Epithelial cell of proximal tubule (primary cell): ENCODE measurements around the gene ARL14. TPM values are rescaled to one million over a fixed set of nuclear protein-coding genes. Genes with fewer than 3 reads are reported as not detected.

ENCODE experiments used
- DNase-seq: peaks from one replicate; pipeline ENCODE4 v3.0.0-alpha.2; 2011; ENCODE audit warnings: low read depth
- H3K4me3 ChIP-seq: 2 replicates; pipeline ENCODE4 v1.5.1; 2011; ENCODE audit warnings: low read depth, mild to moderate bottlenecking, low read length
- CTCF ChIP-seq: conservative IDR thresholded peaks from 2 replicates; pipeline ENCODE4 v1.5.1; 2012; ENCODE audit warnings: low read depth, mild to moderate bottlenecking, low read length
- total RNA-seq: library from RNA; depleted of rRNA; stranded (reverse); fragments of >200 nt; gene quantifications from 2 replicates; pipeline ENCODE4 v1.2.3, GENCODE V29; 2015

The ARL14 gene
- total RNA-seq, result 0.87 TPM in 1 of 2 replicates, not detected in the other

DNA sequence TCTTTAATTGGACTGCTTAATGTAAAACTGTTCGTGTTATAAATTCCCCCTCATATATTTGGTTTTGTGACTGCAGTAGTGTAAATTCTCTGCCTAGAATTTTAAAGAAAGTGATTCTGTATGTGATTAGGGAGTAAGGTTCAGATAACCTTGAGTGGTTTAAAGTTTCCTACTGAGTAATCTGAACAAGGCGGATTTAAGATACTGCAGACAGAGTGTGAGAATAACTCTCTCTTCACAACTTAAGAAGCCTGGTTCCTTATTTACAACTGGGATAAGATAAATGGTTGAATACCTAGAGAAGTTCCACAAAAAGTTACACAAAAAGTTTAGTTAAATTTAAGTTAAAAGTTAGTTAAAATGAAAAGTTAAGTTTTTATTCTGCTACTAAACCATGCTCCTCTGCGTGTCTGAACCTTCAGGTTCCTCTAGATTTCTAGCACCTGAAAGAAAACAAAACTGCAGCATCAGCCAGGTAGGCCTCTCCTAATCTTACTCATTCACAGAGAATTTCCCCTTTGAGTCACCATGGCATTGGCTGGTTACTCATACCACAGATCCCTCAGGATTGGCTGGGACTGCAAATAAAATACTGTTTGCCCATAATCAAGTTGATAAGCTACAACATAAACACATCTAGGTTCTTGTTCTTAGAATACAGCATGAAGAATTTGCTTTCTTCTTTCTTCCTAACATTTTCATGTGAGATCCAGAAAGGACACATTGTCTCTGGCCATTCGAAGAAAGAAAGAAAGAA is at the start of gene ARL14:
TSS of gene ARL14 (plus strand) at position 614 of the 757 bp plus-strand sequence. CDS start 187 bp downstream, outside the sequence.
- TF ChIP-seq CTCF, result no peak
- peak; percentile 80 for DNase-seq
- no peak within 1 kb of the TSS for H3K4me3 ChIP-seq

GRCh38 chr3:160629491-160629890 is 47.5 kb upstream of the ARL14 start:
- TF ChIP-seq CTCF, result no peak
- H3K4me3 ChIP-seq, result no peak overlapping the region
- no peak for DNase-seq

- no peak for TF ChIP-seq CTCF
- DNase-seq, result no peak
- H3K4me3 ChIP-seq, result no peak overlapping the region
These were observed 43.4 kb upstream of the ARL14 start for GRCh38 chr3:160633361-160634083.

GRCh38 chr3:160635213-160635612 is 41.7 kb upstream of the ARL14 start:
- DNase-seq, result no peak
- no peak overlapping the region for H3K4me3 ChIP-seq

DNA sequence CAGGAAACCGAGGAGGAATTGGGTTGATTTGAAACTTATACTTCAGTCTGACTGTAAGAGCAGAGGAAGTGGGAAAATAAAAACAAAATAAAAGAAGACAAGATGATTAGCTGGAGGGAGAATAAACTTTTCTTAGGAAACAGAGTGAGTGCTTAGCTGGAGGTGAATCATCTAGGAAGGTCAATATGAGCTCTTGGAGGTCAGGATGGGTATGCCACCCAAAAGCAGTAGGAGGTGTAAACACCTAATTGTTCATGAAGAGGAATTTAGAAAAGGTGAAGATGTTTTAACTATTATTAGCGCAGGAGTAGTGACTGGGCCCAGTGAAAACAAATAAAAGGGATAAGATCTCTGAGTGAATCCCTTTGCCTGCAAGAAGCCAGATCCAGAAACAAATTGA is 39.9 kb upstream of the ARL14 start:
- no peak for TF ChIP-seq CTCF
- no peak overlapping the region for H3K4me3 ChIP-seq
- DNase-seq, result no peak

More at GRCh38 chr3:160635213-160635612, 41.7 kb upstream of the ARL14 start:
- no peak for TF ChIP-seq CTCF

DNA sequence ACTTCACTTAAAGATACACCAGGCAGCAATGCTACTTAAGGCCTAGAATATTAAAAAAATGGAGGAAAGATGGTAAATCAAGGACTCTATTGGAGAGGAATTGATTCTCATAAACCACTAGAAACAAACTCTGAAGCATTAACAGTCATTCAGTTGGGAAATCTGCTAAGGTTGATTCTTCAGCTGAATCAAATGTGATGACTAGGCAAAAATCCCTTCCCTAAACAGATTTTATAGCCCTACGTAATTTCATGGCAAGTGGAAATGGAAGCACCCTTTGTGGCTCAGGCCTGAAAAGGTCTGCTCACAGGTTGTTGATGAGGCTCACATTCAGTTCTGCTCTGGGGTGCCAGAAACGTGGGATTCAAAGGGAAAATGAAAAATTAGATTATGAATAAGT is 38.8 kb upstream of the ARL14 start:
- no peak overlapping the region for H3K4me3 ChIP-seq
- DNase-seq, result no peak
- TF ChIP-seq CTCF, result no peak
